HL-60 (cell line): ENCODE data around the gene ECHDC3.

Experiments used
- DNase-seq, 2 experiments: peaks; one replicate each; pipeline ENCODE4 v3.0.0-alpha.2; 2010 to 2020; ENCODE audit warnings: low read depth in 1 of 2, low spot score in 1 of 2
- H3K27ac ChIP-seq: fragments of 250-450 bp; sonication (Bioruptor Pico); replicated peaks from 2 replicates; pipeline ENCODE4 v1.5.1; 2020; ENCODE audit warnings: mild to moderate bottlenecking, moderate library complexity
- H3K27me3 ChIP-seq: fragments of 250-450 bp; sonication (Bioruptor Pico); 2 replicates; pipeline ENCODE4 v1.5.1; 2021; ENCODE audit warnings: mild to moderate bottlenecking, moderate library complexity; ENCODE audit not compliant: insufficient read depth, poor library complexity, severe bottlenecking
- H3K4me3 ChIP-seq: replicated peaks from 2 replicates; pipeline ENCODE4 v1.5.1; 2011; ENCODE audit warnings: mild to moderate bottlenecking, control low read depth, low read length; ENCODE audit not compliant: insufficient read depth
- CTCF ChIP-seq: IDR thresholded peaks from one replicate; pipeline ENCODE4 v1.5.1; 2011; ENCODE audit warnings: low read length, control low read depth, inconsistent platforms; ENCODE audit not compliant: insufficient read depth
- GABPA ChIP-seq: IDR thresholded peaks from 2 replicates; pipeline ENCODE4 v1.6.1; 2012; ENCODE audit warnings: low read depth
- POLR2AphosphoS5 ChIP-seq: IDR thresholded peaks from 2 replicates; pipeline ENCODE4 v1.6.1; 2012; ENCODE audit warnings: low read depth
- REST ChIP-seq: IDR thresholded peaks from 2 replicates; pipeline ENCODE4 v1.6.1; 2012; ENCODE audit warnings: low read depth; ENCODE audit not compliant: insufficient replicate concordance
- SPI1 ChIP-seq: IDR thresholded peaks from 2 replicates; pipeline ENCODE4 v1.6.1; 2012; ENCODE audit warnings: low read depth, mild to moderate bottlenecking, borderline replicate concordance

The ECHDC3 gene

GRCh38 chr10:11762706-11763500, 20.7 kb downstream of the ECHDC3 start:
- no peak overlapping the region for H3K27ac ChIP-seq
- no peaks in the 10 kb centered on the region for H3K27me3 ChIP-seq
- no peak for DNase-seq
- no peak overlapping the region for H3K4me3 ChIP-seq
- no peak for TF ChIP-seq GABPA
- TF ChIP-seq SPI1: no peak
- no peak for TF ChIP-seq REST
- TF ChIP-seq CTCF: no peak
- TF ChIP-seq POLR2AphosphoS5: no peak

GRCh38 chr10:11763501-11763861, 21.3 kb downstream of the ECHDC3 start:
- TF ChIP-seq GABPA: no peak
- TF ChIP-seq SPI1: no peak
- no peak for TF ChIP-seq CTCF
- TF ChIP-seq POLR2AphosphoS5: no peak
- TF ChIP-seq REST: no peak
- no peak overlapping the region for H3K27ac ChIP-seq
- no peak for DNase-seq
- H3K4me3 ChIP-seq: no peak overlapping the region
- no peaks in the 10 kb centered on the region for H3K27me3 ChIP-seq

- TF ChIP-seq SPI1 (no peak), GABPA (no peak), CTCF (no peak), REST (no peak), POLR2AphosphoS5 (no peak)
- Histone ChIP-seq H3K27me3 (no peaks in the 10 kb centered on the region), H3K4me3 (no peak overlapping the region), H3K27ac (no peak overlapping the region)
- no peak for DNase-seq
Observed at GRCh38 chr10:11765141-11765540, 23.0 kb downstream of the ECHDC3 start.
